Measurements from ENCODE around the gene PHGDH.

PHGDH gene

GRCh38 chr1:119768778-119769177 is 57.0 kb downstream of the PHGDH start, which contains the start of gene HMGCS2:
TSS of gene HMGCS2 (minus strand) at chr1:119768905. CDS start at chr1:119768844, 61 bp downstream.
- TF ChIP-seq, protein P1, sequence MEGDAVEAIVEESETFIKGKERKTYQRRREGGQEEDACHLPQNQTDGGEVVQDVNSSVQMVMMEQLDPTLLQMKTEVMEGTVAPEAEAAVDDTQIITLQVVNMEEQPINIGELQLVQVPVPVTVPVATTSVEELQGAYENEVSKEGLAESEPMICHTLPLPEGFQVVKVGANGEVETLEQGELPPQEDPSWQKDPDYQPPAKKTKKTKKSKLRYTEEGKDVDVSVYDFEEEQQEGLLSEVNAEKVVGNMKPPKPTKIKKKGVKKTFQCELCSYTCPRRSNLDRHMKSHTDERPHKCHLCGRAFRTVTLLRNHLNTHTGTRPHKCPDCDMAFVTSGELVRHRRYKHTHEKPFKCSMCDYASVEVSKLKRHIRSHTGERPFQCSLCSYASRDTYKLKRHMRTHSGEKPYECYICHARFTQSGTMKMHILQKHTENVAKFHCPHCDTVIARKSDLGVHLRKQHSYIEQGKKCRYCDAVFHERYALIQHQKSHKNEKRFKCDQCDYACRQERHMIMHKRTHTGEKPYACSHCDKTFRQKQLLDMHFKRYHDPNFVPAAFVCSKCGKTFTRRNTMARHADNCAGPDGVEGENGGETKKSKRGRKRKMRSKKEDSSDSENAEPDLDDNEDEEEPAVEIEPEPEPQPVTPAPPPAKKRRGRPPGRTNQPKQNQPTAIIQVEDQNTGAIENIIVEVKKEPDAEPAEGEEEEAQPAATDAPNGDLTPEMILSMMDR (IDR thresholded peaks at IDR 0.05; ENCODE audit: insufficient read depth, low read depth, low read length, missing control alignments): no peak
- no peak within 1 kb of the TSS for H3K4me3 ChIP-seq (ENCODE audit: low read depth, low read length)
- DNase-seq (ENCODE audit: low read depth): no peak

GRCh38 chr1:119771016-119771415 is 59.3 kb downstream of the PHGDH start:
- no peak for DNase-seq (ENCODE audit: low read depth)
- TF ChIP-seq, protein P1 (IDR thresholded peaks at IDR 0.05; ENCODE audit: insufficient read depth, low read depth, low read length, missing control alignments): no peak
- no peak overlapping the region for H3K4me3 ChIP-seq (ENCODE audit: low read depth, low read length)

- TF ChIP-seq, protein P1 (IDR thresholded peaks at IDR 0.05; ENCODE audit: insufficient read depth, low read depth, low read length, missing control alignments): no peak
- no peak for DNase-seq (ENCODE audit: low read depth)
These were observed 60.0 kb downstream of the PHGDH start for GRCh38 chr1:119771770-119772169.

DNA sequence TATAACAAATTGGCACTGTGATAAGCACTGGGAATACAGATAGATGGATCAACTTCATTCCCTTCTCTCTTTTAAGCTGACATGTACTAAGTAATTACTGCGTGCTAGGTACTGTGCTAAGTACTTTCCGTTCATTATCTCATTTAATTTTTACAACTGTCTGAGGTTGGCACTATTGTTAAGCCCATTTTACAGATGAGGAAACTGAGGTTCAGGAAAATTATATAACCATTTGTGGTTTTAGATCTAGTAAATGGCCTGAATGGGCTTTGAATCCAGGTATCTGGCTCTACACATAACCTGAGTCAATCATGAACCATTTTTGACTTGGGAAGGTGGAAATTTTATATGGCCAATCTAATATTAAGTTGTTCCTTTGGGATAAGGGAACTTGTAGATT is 60.6 kb downstream of the PHGDH start:
- no peak overlapping the region for H3K4me3 ChIP-seq (ENCODE audit: low read depth, low read length)
- TF ChIP-seq, protein P1 (IDR thresholded peaks at IDR 0.05; ENCODE audit: insufficient read depth, low read depth, low read length, missing control alignments): no peak
- no peak for DNase-seq (ENCODE audit: low read depth)

More at GRCh38 chr1:119771770-119772169, 60.0 kb downstream of the PHGDH start:
- no peak overlapping the region for H3K4me3 ChIP-seq (ENCODE audit: low read depth, low read length)

GRCh38 chr1:119773711-119774241 is 62.0 kb downstream of the PHGDH start:
- TF ChIP-seq, protein P1 (IDR thresholded peaks at IDR 0.05; ENCODE audit: insufficient read depth, low read depth, low read length, missing control alignments): no peak
- DNase-seq (ENCODE audit: low read depth): no peak
- no peak overlapping the region for H3K4me3 ChIP-seq (ENCODE audit: low read depth, low read length)

GRCh38 chr1:119774746-119775490 is 63.2 kb downstream of the PHGDH start:
- DNase-seq (ENCODE audit: low read depth): no peak

More at GRCh38 chr1:119774746-119775490, 63.2 kb downstream of the PHGDH start:
- TF ChIP-seq, protein P1 (IDR thresholded peaks at IDR 0.05; ENCODE audit: insufficient read depth, low read depth, low read length, missing control alignments): no peak
- H3K4me3 ChIP-seq (ENCODE audit: low read depth, low read length): no peak overlapping the region

All from GM12865 (cell line).